GM21367 (cell line): Measurements from ENCODE around the gene HSP90AB1.

Source experiments
- ATAC-seq: cut with Tn5 transposase; IDR thresholded peaks from one replicate; pipeline ENCODE4 v1.9.1; 2021; ENCODE audit not compliant: unreplicated experiment

Gene HSP90AB1

GRCh38 chr6:44235269-44235668 is 11.6 kb upstream of the HSP90AB1 start:
- ATAC-seq: no peak

- no peak for ATAC-seq
Measured at GRCh38 chr6:44235891-44236516, 10.9 kb upstream of the HSP90AB1 start.

DNA sequence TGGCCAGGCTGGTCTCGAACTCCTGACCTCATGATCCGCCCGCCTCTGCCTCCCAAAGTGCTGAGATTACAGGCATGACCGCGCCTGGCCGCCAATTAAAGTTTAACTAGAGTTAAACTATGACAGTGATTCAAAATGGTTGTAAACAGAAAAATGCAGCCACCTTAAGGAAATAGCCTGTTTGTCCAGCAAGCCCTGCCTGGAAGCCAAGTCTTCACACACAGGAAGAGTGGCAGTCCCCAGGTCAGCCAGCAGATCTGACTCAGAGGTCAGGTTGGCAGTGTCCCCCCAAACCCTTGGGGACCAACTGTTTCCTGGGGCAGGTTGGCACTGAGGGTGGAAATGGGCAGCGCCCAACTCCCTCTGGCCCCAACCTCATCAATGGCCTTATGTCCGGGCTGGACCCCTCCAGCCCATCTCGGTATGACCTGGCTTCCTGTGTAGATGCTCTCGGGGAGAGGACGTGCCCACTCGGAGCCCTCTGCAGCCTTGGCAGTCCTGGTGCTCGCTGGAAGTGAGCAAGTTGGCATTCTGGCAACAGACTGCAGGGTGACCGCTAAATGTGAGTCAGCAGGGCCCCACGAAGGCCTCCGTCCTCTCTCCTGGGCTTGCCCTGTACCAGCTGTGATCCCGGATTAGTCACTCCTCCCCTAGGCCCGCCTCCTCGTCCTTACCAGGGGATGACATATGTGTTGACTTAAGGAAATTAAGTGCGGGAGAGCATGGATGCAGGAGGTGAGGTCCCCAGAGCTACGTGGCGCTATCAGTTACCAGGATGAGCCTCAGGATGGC is 9.7 kb upstream of the HSP90AB1 start:
- ATAC-seq: peak; percentile 61

- peak; percentile 62 for ATAC-seq
Measured at GRCh38 chr6:44237813-44238433, 9.0 kb upstream of the HSP90AB1 start.

- no peak for ATAC-seq
Measured at GRCh38 chr6:44238687-44239350, 8.1 kb upstream of the HSP90AB1 start.

DNA sequence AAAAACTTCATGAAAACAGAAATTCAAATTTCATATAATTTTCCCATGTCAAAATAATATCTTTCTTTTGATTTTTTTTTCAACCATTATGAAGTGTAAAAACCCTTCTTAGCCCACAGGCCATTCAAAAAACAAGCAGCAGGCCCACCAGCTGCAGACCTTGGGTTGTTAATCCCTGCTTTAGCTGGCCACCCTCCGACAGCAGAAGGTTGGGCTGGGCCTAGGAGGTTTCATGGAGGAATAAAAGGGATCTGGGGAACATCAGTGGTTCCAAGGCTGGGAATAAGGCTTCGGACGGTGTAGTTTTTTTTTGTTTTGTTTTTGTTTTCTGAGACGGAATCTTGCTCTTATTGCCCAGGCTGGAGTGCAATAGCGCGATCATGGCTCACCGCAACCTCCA is 3.6 kb upstream of the HSP90AB1 start:
- ATAC-seq: no peak

DNA sequence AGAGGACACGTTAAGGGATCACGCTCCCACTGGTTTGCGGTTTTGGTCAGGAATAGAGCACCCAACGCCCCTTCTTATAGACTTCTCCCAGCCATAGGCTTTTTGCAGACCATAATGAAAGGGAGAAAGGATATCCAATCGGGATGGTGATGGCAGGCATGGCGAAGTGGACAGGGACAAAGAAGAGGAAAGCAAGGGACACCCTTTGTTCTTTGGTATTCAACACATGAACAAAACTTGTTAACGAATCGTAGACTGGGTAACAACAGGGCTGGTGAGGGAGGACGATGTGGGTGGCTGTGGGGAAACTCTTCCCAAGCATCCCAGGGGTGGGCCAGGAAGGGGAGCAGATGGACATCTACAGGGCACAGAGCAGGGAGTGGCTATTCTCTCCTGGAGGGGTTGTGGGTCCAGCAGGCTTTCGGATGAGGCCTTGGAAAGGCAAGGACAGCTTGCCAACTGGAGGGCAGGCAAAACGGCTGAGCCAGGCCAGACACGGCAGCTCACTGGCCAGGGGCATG is 1.4 kb upstream of the HSP90AB1 start:
- no peak for ATAC-seq

GRCh38 chr6:44245912-44246662 is 814 bp upstream of the HSP90AB1 start:
- ATAC-seq: peak; percentile 38

DNA sequence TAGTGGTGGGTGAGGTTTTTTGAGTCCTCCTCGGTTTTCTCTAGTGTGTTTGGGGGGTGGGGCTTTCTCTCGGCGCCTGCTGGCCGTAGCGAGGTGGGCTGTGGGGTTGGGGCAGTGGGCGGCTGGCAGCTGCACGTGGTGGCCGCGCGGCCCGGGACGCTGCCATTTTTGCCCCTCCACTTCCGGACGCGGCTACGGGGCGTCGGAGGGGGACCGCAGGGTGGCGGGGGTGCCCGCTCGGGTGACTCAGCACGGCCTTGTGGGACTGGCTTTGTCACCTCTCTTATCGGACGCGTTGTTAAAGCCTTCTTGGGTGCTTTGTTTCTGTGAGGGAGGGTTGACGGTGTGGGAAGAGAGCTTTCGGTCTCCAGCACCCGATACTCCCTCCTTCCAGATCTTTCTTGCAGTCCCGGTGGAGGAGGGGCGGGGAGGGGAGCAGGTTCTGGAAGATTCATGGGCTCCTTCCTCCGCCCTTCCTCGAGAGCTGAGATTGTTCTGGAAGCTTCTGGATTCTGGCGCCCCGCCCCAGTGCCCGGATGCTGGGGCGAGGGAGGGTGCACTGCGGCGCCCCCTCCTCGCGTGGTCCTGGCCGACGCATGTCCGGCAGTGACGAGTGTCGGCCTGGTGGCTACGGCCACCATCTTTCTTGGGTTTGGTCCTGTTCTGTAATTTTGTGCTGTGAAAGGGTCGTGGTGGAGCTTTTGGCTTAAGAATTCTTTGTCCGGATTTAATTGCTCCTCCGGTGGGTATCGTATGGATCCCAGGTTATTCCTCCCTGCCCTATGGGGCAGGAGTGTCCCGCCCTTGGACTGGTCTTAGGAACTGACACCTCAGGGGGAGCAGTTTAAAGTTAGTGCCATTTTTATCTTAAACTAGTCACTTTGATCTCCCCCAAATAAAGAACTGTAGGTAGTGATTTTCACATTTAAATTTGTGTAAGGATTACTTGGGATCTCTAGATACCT is 719 bp downstream of the HSP90AB1 start:
- peak; percentile 22 for ATAC-seq

DNA sequence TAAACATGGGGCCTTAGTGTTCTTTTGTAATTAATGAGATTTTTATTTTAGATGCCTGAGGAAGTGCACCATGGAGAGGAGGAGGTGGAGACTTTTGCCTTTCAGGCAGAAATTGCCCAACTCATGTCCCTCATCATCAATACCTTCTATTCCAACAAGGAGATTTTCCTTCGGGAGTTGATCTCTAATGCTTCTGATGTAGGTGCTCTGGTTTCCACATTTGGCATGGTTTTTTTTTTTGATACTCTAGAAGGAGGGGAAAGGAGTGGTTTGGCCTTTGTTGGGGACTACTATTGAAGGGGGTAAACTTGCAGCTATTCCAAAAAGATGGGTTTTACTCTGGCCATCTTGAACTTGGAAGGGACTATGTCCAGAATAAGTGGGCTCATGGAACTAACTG is 1.7 kb downstream of the HSP90AB1 start:
- no peak for ATAC-seq

- ATAC-seq: no peak
Measured at GRCh38 chr6:44249082-44249748, 2.3 kb downstream of the HSP90AB1 start.

DNA sequence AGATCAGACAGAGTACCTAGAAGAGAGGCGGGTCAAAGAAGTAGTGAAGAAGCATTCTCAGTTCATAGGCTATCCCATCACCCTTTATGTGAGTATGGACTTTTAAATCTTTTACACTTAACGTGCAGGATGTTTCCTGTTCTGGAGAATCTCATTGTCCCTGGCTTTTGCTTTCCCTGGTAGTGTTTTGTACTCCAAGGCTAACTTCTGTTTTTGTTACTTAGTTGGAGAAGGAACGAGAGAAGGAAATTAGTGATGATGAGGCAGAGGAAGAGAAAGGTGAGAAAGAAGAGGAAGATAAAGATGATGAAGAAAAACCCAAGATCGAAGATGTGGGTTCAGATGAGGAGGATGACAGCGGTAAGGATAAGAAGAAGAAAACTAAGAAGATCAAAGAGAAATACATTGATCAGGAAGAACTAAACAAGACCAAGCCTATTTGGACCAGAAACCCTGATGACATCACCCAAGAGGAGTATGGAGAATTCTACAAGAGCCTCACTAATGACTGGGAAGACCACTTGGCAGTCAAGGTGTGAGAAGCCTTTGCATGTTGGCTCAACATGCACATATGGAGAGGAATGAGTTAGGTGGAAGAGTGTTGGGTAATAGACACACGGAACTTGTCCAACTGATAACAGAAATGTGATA is 3.3 kb downstream of the HSP90AB1 start:
- ATAC-seq: no peak

- ATAC-seq: no peak
Measured at GRCh38 chr6:44250718-44251123, 3.8 kb downstream of the HSP90AB1 start.

- no peak for ATAC-seq
Measured at GRCh38 chr6:44251576-44252524, 4.9 kb downstream of the HSP90AB1 start.

GRCh38 chr6:44253307-44254101 is 6.6 kb downstream of the HSP90AB1 start:
- ATAC-seq: no peak
